Tibial nerve (tissue), 3 donors: ENCODE measurements around the gene MMD.

Source experiments
- POLR2A ChIP-seq, 2 donors: fragments of 450-650 bp; IDR thresholded peaks; one replicate each; pipeline ENCODE4 v1.6.1; 2017; ENCODE audit warnings: antibody characterized with exemption in 2 of 2, mild to moderate bottlenecking in 2 of 2, moderate library complexity in 2 of 2
- TF ChIP-seq, protein P1 (sequence below), 5 experiments: fragments of 200-600 bp in 3 of 5; fragments of 450-650 bp in 2 of 5; sonication (generic) in 3 of 5; IDR thresholded peaks; one replicate each; pipeline ENCODE4 v1.5.1; 2016 to 2019; ENCODE audit warnings: antibody characterized with exemption in 5 of 5, mild to moderate bottlenecking in 3 of 5, moderate library complexity in 2 of 5

DNA sequence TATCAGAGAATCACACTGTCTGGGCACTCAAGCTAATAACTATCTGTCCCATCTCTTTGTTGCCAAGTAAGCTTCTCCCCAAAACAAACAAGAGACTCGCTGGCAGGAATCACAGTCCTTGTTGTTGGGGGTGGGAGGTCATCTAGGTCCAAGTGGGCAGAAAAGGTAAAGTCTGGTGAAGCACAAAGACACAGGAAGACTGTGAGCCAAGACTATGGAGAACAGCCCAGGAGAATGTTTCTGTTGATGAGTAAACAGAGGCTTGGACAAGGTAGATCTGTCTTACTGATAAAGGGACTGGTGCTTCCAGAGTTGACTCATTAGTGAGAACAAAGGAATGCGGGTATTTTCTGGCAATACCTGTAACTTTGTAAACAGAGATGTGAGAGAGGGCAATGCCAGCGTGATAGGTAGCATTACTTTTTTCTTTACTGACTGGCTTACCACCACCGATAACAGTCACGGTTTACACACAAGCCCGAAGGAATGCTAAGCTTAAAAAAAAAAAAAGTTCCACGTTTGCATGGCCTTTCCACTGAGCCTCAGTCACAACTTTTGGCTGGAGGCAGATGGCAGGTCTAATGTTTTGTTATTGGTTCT lies 11.5 kb upstream of the MMD start:
- TF ChIP-seq, protein P1, sequence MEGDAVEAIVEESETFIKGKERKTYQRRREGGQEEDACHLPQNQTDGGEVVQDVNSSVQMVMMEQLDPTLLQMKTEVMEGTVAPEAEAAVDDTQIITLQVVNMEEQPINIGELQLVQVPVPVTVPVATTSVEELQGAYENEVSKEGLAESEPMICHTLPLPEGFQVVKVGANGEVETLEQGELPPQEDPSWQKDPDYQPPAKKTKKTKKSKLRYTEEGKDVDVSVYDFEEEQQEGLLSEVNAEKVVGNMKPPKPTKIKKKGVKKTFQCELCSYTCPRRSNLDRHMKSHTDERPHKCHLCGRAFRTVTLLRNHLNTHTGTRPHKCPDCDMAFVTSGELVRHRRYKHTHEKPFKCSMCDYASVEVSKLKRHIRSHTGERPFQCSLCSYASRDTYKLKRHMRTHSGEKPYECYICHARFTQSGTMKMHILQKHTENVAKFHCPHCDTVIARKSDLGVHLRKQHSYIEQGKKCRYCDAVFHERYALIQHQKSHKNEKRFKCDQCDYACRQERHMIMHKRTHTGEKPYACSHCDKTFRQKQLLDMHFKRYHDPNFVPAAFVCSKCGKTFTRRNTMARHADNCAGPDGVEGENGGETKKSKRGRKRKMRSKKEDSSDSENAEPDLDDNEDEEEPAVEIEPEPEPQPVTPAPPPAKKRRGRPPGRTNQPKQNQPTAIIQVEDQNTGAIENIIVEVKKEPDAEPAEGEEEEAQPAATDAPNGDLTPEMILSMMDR (IDR thresholded peaks at IDR 0.05), result no peak
- no peak for TF ChIP-seq POLR2A (IDR thresholded peaks at IDR 0.05)
